HL-60 (cell line): ENCODE results near the gene SPATA21.

Source experiments
- GABPA ChIP-seq: IDR thresholded peaks from 2 replicates; pipeline ENCODE4 v1.6.1; 2012; ENCODE audit warnings: low read depth
- POLR2AphosphoS5 ChIP-seq: IDR thresholded peaks from 2 replicates; pipeline ENCODE4 v1.6.1; 2012; ENCODE audit warnings: low read depth
- TF ChIP-seq, protein P1 (sequence below): IDR thresholded peaks from one replicate; pipeline ENCODE4 v1.5.1; 2011; ENCODE audit warnings: low read length, control low read depth, inconsistent platforms; ENCODE audit not compliant: insufficient read depth

DNA sequence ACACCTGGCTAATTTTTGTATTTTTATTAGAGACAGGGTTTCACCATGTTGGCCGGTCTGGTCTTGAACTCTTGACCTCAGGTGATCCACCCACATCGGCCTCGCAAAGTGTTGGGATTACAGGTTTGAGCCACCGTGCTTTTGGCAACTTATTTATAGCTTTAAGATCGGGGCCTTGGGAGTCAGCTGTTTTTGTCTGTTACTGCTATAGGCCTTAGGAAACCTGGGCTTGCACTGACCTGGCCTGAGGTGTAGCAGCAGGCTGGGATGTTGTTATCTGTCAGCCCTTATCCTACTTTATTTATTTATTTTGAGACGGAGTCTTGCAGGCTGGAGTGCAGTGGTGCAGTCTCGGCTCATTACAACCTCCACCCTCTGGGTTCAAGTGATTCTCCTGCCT, 58.8 kb downstream of the SPATA21 start:
- TF ChIP-seq, protein P1, sequence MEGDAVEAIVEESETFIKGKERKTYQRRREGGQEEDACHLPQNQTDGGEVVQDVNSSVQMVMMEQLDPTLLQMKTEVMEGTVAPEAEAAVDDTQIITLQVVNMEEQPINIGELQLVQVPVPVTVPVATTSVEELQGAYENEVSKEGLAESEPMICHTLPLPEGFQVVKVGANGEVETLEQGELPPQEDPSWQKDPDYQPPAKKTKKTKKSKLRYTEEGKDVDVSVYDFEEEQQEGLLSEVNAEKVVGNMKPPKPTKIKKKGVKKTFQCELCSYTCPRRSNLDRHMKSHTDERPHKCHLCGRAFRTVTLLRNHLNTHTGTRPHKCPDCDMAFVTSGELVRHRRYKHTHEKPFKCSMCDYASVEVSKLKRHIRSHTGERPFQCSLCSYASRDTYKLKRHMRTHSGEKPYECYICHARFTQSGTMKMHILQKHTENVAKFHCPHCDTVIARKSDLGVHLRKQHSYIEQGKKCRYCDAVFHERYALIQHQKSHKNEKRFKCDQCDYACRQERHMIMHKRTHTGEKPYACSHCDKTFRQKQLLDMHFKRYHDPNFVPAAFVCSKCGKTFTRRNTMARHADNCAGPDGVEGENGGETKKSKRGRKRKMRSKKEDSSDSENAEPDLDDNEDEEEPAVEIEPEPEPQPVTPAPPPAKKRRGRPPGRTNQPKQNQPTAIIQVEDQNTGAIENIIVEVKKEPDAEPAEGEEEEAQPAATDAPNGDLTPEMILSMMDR: no peak
- TF ChIP-seq POLR2AphosphoS5 (no peak), GABPA (no peak)
